SK-N-SH (cell line): Measurements from ENCODE around the gene RILPL1. TPM values are rescaled to one million over a fixed set of nuclear protein-coding genes. Genes with fewer than 3 reads are reported as not detected.

ENCODE experiments used
- CTCF ChIA-PET: fragments of 300-600, 350-600 bp; formaldehyde crosslinking; extraction: SDS; loops from one replicate; lab custom pipeline; 2021; lab: Yijun Ruan, JAX
- POLR2A ChIA-PET: fragments of 350-600 bp; sonication (Branson Sonifier 250); formaldehyde crosslinking; extraction: SDS; loops from one replicate; lab custom pipeline; 2020; ENCODE audit warnings: antibody characterized with exemption, inconsistent platforms; lab: Yijun Ruan, JAX
- DNase-seq: peaks from one replicate; pipeline ENCODE4 v3.0.0; 2012
- H2AFZ ChIP-seq: fragments of 200-600 bp; sonication (generic); 2 replicates; pipeline ENCODE4 v1.8.1; 2016; ENCODE audit warnings: antibody characterized with exemption, mild to moderate bottlenecking, low read depth
- H3F3A ChIP-seq: fragments of 200-600 bp; sonication (generic); replicated peaks from 2 replicates; pipeline ENCODE3; 2016; ENCODE audit warnings: antibody characterized with exemption, mild to moderate bottlenecking; ENCODE audit not compliant: insufficient read depth
- H3K27ac ChIP-seq, 2 experiments: fragments of 200-500 bp in 1 of 2; fragments of 200-600 bp in 1 of 2; sonication (Bioruptor generic) in 1 of 2; sonication (generic), shearing (Covaris generic) in 1 of 2; 2 replicates each; pipeline versions ENCODE4 v1.5.1 to v1.6.1; 2014 to 2016; ENCODE audit warnings: low read depth in 2 of 2, inconsistent platforms in 1 of 2, low read length in 1 of 2, mild to moderate bottlenecking in 1 of 2, mixed read lengths in 1 of 2
- H3K27me3 ChIP-seq: fragments of 200-600 bp; sonication (generic), shearing (Covaris generic); 2 replicates; pipeline ENCODE4 v1.6.1; 2016; ENCODE audit warnings: mixed run types; ENCODE audit not compliant: insufficient read depth
- H3K36me3 ChIP-seq, 2 experiments: fragments of 200-500 bp in 1 of 2; fragments of 200-600 bp in 1 of 2; sonication (Bioruptor generic) in 1 of 2; sonication (generic) in 1 of 2; replicated peaks in 1 of 2; 2 replicates each; pipeline versions ENCODE3 to v1.5.1; 2014 to 2016; ENCODE audit warnings: low read length in 1 of 2, mild to moderate bottlenecking in 1 of 2; ENCODE audit not compliant: insufficient read depth in 2 of 2, control insufficient read depth in 1 of 2
- H3K4me1 ChIP-seq, 2 experiments: fragments of 200-500 bp in 1 of 2; fragments of 200-600 bp in 1 of 2; sonication (Bioruptor generic) in 1 of 2; sonication (generic), shearing (Covaris generic) in 1 of 2; 2 replicates each; pipeline versions ENCODE4 v1.5.1 to v1.6.1; 2014 to 2016; ENCODE audit warnings: low read depth in 1 of 2, low read length in 1 of 2, mixed run types in 1 of 2; ENCODE audit not compliant: insufficient read depth in 2 of 2, control insufficient read depth in 1 of 2
- H3K4me2 ChIP-seq: fragments of 200-600 bp; sonication (generic), shearing (Covaris generic); 2 replicates; pipeline ENCODE4 v1.6.1; 2017; ENCODE audit warnings: mixed run types
- H3K4me3 ChIP-seq, 2 experiments: fragments of 200-500 bp in 1 of 2; fragments of 200-600 bp in 1 of 2; sonication (Bioruptor generic) in 1 of 2; sonication (generic), shearing (Covaris generic) in 1 of 2; 2 replicates each; pipeline versions ENCODE4 v1.5.1 to v1.8.1; 2014 to 2016; ENCODE audit warnings: low read depth in 2 of 2, inconsistent platforms in 1 of 2, low read length in 1 of 2, mild to moderate bottlenecking in 1 of 2, mixed read lengths in 1 of 2, moderate library complexity in 1 of 2
- H3K79me2 ChIP-seq: fragments of 200-600 bp; sonication (generic); 2 replicates; pipeline ENCODE4 v1.8.1; 2017; ENCODE audit warnings: mild to moderate bottlenecking; ENCODE audit not compliant: insufficient read depth
- H3K9ac ChIP-seq: fragments of 200-600 bp; sonication (generic); 2 replicates; pipeline ENCODE4 v1.6.1; 2017; ENCODE audit warnings: mixed run types
- H3K9me2 ChIP-seq: fragments of 200-600 bp; sonication (generic); 2 replicates; pipeline ENCODE4 v1.6.1; 2017; ENCODE audit warnings: mixed run types
- H3K9me3 ChIP-seq: fragments of 200-600 bp; sonication (generic); 2 replicates; pipeline ENCODE4 v1.6.1; 2017; ENCODE audit warnings: mixed run types, mild to moderate bottlenecking, moderate library complexity
- H4K20me1 ChIP-seq: fragments of 200-600 bp; sonication (generic); 2 replicates; pipeline ENCODE4 v1.6.1; 2017; ENCODE audit warnings: mild to moderate bottlenecking, mixed run types; ENCODE audit not compliant: insufficient read depth
- EP300 ChIP-seq, 2 experiments: IDR thresholded peaks; 2 replicates each; pipeline versions ENCODE4 v1.4.0 to v1.6.1; 2012; ENCODE audit warnings: borderline replicate concordance in 1 of 2, low read depth in 1 of 2, low read length in 1 of 2
- EZH2phosphoT487 ChIP-seq: fragments of 200-600 bp; sonication (generic); IDR thresholded peaks from 2 replicates; pipeline ENCODE4 v1.6.1; 2017; ENCODE audit warnings: low read depth, mixed run types, mild to moderate bottlenecking, antibody characterized with exemption, moderate library complexity, borderline replicate concordance
- FOXJ3 ChIP-seq: sonication (generic); formaldehyde crosslinking; IDR thresholded peaks from 2 replicates; pipeline ENCODE4 v1.5.1; 2020; ENCODE audit warnings: mild to moderate bottlenecking, missing genetic modification reagents
- NRF1 ChIP-seq: IDR thresholded peaks from 2 replicates; pipeline ENCODE4 v1.6.1; 2012; ENCODE audit warnings: low read depth, mild to moderate bottlenecking, low read length
- POLR2AphosphoS5 ChIP-seq: IDR thresholded peaks from 2 replicates; pipeline ENCODE4 v1.6.1; 2012; ENCODE audit warnings: low read depth, low read length
- RFX5 ChIP-seq: IDR thresholded peaks from 2 replicates; pipeline ENCODE4 v1.6.1; 2012; ENCODE audit warnings: mild to moderate bottlenecking, improper control_type of control experiment, low read length
- TEAD4 ChIP-seq: IDR thresholded peaks from 2 replicates; pipeline ENCODE4 v1.4.0; 2012; ENCODE audit warnings: mild to moderate bottlenecking, borderline replicate concordance; ENCODE audit not compliant: insufficient read depth
- WGBS: methylation state at CpG from one replicate; pipeline ENCODE4 v1.1.6; 2017; ENCODE audit warnings: low lambda C conversion rate; 5-methylcytosine and 5-hydroxymethylcytosine counted together
- polyA plus RNA-seq, 3 experiments: library from polyadenylated mRNA; depleted of rRNA; stranded (reverse); fragments of >200 nt; gene quantifications; 2 replicates each; pipeline ENCODE4 v1.2.3, GENCODE V29; 2012
- TF ChIP-seq, protein P1 (sequence below): IDR thresholded peaks from 2 replicates; pipeline ENCODE4 v1.4.0; 2012; ENCODE audit warnings: low read depth, borderline replicate concordance
- TF ChIP-seq, protein P2 (sequence below): IDR thresholded peaks from 2 replicates; pipeline ENCODE4 v1.6.1; 2012; ENCODE audit warnings: mild to moderate bottlenecking, low read depth, low read length, moderate library complexity
- TF ChIP-seq, protein P3 (sequence below): fragments of 150-350 bp; IDR thresholded peaks from 2 replicates; pipeline ENCODE4 v1.6.1; 2016; ENCODE audit warnings: mild to moderate bottlenecking, low read depth, low read length

Gene RILPL1
- polyA plus RNA-seq, 1 of the 3 experiments (the other 2 are of a cell fraction): 32.6 TPM

DNA sequence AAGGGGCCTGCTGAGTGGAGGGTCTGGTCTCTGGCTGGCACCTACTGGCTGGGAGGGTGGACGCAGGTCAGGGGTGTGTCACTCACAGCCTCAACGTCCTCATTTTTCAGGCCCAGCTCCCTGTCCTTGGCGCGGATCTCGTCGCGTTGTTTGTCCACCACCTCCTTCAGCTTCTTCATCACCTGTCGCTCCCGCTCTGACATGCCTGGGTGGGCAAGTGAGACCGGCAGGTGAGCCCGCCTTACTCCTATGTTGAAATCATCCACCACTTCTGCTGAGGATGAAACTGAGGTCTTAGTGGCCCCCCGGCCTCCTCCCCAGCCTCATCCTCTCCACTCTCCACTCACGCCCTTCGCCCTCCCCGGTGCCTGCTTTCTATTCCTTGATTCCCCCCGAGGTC is 34.2 kb downstream of the RILPL1 start:
- H3K4me1 ChIP-seq: no peaks in the 10 kb centered on the region
- no peaks in the 10 kb centered on the region for H4K20me1 ChIP-seq
- no peak overlapping the region for H3K4me3 ChIP-seq
- TF ChIP-seq TEAD4 (no peak), POLR2AphosphoS5 (no peak), EZH2phosphoT487 (no peak), FOXJ3 (CRISPR knock-in tag) (no peak), EP300 (IDR thresholded peaks at IDR 0.05; ENCODE audit: borderline replicate concordance in 1 of 2, low read depth in 1 of 2, low read length in 1 of 2) (no peak), RFX5 (no peak), NRF1 (no peak)
- TF ChIP-seq, protein P1, sequence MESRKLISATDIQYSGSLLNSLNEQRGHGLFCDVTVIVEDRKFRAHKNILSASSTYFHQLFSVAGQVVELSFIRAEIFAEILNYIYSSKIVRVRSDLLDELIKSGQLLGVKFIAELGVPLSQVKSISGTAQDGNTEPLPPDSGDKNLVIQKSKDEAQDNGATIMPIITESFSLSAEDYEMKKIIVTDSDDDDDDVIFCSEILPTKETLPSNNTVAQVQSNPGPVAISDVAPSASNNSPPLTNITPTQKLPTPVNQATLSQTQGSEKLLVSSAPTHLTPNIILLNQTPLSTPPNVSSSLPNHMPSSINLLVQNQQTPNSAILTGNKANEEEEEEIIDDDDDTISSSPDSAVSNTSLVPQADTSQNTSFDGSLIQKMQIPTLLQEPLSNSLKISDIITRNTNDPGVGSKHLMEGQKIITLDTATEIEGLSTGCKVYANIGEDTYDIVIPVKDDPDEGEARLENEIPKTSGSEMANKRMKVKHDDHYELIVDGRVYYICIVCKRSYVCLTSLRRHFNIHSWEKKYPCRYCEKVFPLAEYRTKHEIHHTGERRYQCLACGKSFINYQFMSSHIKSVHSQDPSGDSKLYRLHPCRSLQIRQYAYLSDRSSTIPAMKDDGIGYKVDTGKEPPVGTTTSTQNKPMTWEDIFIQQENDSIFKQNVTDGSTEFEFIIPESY: no peak
- TF ChIP-seq, protein P2, sequence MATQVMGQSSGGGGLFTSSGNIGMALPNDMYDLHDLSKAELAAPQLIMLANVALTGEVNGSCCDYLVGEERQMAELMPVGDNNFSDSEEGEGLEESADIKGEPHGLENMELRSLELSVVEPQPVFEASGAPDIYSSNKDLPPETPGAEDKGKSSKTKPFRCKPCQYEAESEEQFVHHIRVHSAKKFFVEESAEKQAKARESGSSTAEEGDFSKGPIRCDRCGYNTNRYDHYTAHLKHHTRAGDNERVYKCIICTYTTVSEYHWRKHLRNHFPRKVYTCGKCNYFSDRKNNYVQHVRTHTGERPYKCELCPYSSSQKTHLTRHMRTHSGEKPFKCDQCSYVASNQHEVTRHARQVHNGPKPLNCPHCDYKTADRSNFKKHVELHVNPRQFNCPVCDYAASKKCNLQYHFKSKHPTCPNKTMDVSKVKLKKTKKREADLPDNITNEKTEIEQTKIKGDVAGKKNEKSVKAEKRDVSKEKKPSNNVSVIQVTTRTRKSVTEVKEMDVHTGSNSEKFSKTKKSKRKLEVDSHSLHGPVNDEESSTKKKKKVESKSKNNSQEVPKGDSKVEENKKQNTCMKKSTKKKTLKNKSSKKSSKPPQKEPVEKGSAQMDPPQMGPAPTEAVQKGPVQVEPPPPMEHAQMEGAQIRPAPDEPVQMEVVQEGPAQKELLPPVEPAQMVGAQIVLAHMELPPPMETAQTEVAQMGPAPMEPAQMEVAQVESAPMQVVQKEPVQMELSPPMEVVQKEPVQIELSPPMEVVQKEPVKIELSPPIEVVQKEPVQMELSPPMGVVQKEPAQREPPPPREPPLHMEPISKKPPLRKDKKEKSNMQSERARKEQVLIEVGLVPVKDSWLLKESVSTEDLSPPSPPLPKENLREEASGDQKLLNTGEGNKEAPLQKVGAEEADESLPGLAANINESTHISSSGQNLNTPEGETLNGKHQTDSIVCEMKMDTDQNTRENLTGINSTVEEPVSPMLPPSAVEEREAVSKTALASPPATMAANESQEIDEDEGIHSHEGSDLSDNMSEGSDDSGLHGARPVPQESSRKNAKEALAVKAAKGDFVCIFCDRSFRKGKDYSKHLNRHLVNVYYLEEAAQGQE: no peak
- TF ChIP-seq, protein P3, sequence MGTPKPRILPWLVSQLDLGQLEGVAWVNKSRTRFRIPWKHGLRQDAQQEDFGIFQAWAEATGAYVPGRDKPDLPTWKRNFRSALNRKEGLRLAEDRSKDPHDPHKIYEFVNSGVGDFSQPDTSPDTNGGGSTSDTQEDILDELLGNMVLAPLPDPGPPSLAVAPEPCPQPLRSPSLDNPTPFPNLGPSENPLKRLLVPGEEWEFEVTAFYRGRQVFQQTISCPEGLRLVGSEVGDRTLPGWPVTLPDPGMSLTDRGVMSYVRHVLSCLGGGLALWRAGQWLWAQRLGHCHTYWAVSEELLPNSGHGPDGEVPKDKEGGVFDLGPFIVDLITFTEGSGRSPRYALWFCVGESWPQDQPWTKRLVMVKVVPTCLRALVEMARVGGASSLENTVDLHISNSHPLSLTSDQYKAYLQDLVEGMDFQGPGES: no peak
- H3K36me3 ChIP-seq: peaks cover 6 to 17% of the 10 kb centered on the region in 2 experiments
- H3K9ac ChIP-seq: no peak overlapping the region
- no peak overlapping the region for H3K27ac ChIP-seq
- no peaks in the 10 kb centered on the region for H3K9me2 ChIP-seq
- H3F3A ChIP-seq: no peaks in the 10 kb centered on the region
- H3K4me2 ChIP-seq: no peak overlapping the region
- 97% methylated on average over 16 of the region's 16 CpGs for WGBS
- no peak for DNase-seq
- ChIA-PET POLR2A (no interaction called here), CTCF (no interaction called here)
- no peaks in the 10 kb centered on the region for H3K27me3 ChIP-seq
- H3K79me2 ChIP-seq: 0 out of 2 replicates have a peak, but pooled peaks cover 4% of the 10 kb centered on the region
- no peaks in the 10 kb centered on the region for H3K9me3 ChIP-seq
- no peak overlapping the region for H2AFZ ChIP-seq
